ENCODE results near the gene LRPPRC. TPM values are rescaled to one million over a fixed set of nuclear protein-coding genes. Genes with fewer than 3 reads are reported as not detected.

LRPPRC gene
- total and polyA plus RNA-seq, 2 donors from 2014 or later, result 66.2 to 71.3 TPM

DNA sequence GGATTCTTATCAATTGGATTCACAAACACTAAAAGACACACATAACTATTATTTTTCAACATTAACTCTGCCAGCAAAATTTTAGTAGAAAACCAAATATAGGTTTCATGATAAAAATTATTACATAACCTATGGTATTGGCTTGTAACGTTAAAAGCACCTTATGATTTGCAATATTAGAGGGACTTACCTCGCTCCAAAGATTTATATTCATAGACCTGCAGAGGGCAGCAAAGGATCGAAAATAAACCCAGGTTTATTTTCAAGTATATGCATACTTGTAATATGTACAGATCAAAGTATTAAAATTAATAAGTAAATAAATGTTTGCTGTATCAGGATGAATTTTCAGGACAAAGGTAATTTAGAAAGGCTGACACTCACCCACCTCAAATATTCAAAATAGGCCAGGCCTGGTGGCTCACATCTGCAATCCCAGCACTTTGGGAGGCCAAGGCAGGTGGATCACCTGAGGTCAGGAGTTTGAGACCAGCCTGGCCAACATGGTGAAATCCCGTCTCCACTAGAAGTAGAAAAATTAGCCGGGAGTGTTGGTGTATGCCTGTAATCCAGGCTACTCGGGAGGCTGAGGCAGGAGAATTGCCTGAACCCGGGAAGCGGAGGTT lies 45.3 kb downstream of the LRPPRC start:
- intact Hi-C loops (cut with DNase I), result no loop called here
- H3K27ac ChIP-seq (ENCODE audit: low read depth in 2 of 2, low read length in 2 of 2), result no peak overlapping the region
- H3K9me3 ChIP-seq (ENCODE audit: control insufficient read depth in 2 of 3, insufficient read depth in 1 of 3, low read length in 3 of 3), result no peaks in the 10 kb centered on the region
- peaks cover 0 to 38% (median 21%) of the 10 kb centered on the region in 3 donors for H3K36me3 ChIP-seq (ENCODE audit: control insufficient read depth in 2 of 3, insufficient read depth in 3 of 3, low read length in 3 of 3)
- TF ChIP-seq, protein P1, sequence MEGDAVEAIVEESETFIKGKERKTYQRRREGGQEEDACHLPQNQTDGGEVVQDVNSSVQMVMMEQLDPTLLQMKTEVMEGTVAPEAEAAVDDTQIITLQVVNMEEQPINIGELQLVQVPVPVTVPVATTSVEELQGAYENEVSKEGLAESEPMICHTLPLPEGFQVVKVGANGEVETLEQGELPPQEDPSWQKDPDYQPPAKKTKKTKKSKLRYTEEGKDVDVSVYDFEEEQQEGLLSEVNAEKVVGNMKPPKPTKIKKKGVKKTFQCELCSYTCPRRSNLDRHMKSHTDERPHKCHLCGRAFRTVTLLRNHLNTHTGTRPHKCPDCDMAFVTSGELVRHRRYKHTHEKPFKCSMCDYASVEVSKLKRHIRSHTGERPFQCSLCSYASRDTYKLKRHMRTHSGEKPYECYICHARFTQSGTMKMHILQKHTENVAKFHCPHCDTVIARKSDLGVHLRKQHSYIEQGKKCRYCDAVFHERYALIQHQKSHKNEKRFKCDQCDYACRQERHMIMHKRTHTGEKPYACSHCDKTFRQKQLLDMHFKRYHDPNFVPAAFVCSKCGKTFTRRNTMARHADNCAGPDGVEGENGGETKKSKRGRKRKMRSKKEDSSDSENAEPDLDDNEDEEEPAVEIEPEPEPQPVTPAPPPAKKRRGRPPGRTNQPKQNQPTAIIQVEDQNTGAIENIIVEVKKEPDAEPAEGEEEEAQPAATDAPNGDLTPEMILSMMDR (IDR thresholded peaks at IDR 0.05; ENCODE audit: borderline replicate concordance, extremely low read depth, insufficient read depth), result peak; percentile 19
- no peak overlapping the region for H3K4me3 ChIP-seq (ENCODE audit: low read length in 3 of 3)
- H3K9ac ChIP-seq (ENCODE audit: low read length in 3 of 3), result no peak overlapping the region
- H3K4me1 ChIP-seq (ENCODE audit: control insufficient read depth in 2 of 3, insufficient read depth in 2 of 3, low read depth in 1 of 3, low read length in 3 of 3), result no peaks in the 10 kb centered on the region
- DNase-seq, result peak in 2 of 5 donors; percentile 35 to 61
- peak; percentile 80 for FAIRE-seq
- no peaks in the 10 kb centered on the region for H3K27me3 ChIP-seq (ENCODE audit: control insufficient read depth, insufficient read depth, low read length)

DNA sequence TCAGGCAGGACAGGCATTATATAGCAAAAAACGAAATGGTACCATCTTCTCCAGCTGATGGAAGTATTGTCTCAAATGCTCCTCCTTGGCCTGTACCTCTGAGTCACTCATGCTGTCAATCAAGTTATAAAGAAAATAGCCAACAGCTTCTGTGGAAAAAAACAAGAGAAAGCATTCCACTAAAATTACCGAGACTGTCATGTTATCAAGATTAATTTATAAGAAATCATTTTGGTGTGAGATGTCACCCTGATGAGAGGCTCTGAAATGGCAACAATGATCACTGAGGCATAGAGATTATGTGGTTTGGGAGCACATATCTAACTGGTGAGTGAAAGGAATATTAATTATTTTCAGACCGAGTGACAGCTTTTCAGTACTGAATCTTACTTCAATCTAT lies 47.4 kb downstream of the LRPPRC start:
- H3K4me1 ChIP-seq (ENCODE audit: control insufficient read depth in 2 of 3, insufficient read depth in 2 of 3, low read depth in 1 of 3, low read length in 3 of 3), result no peaks in the 10 kb centered on the region
- TF ChIP-seq, protein P1 (IDR thresholded peaks at IDR 0.05; ENCODE audit: borderline replicate concordance, extremely low read depth, insufficient read depth), result no peak
- DNase-seq (no peak), FAIRE-seq (no peak)
- intact Hi-C loops (cut with DNase I), result no loop called here
- no peaks in the 10 kb centered on the region for H3K27me3 ChIP-seq (ENCODE audit: control insufficient read depth, insufficient read depth, low read length)
- H3K9ac ChIP-seq (ENCODE audit: low read length in 3 of 3), result no peak overlapping the region
- H3K27ac ChIP-seq (ENCODE audit: low read depth in 2 of 2, low read length in 2 of 2), result no peak overlapping the region
- peaks cover 0 to 38% (median 24%) of the 10 kb centered on the region in 3 donors for H3K36me3 ChIP-seq (ENCODE audit: control insufficient read depth in 2 of 3, insufficient read depth in 3 of 3, low read length in 3 of 3)
- no peak overlapping the region for H3K4me3 ChIP-seq (ENCODE audit: low read length in 3 of 3)
- H3K9me3 ChIP-seq (ENCODE audit: control insufficient read depth in 2 of 3, insufficient read depth in 1 of 3, low read length in 3 of 3), result no peaks in the 10 kb centered on the region

DNA sequence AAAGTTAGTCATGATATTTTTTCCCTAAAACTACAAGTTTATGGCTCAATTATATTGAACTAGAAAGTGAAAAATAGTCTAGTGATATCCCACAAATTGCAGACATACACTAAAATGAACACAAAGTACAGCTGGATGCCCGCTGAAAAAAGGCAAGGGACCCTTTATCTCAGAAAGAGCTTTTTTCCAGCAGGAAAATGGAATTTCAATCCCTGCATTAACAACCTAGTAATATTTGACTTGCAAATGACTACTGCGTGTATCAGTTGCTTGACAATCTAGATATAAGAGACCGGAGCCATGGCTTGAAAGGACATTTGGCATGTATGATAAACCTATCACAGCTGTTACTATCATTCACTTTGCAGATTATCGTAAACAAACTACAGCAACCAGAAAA lies 49.1 kb downstream of the LRPPRC start:
- Histone ChIP-seq H3K9ac (ENCODE audit: low read length in 3 of 3) (no peak overlapping the region), H3K36me3 (ENCODE audit: control insufficient read depth in 2 of 3, insufficient read depth in 3 of 3, low read length in 3 of 3) (peaks cover 0 to 38% (median 24%) of the 10 kb centered on the region in 3 donors)
- no peak for FAIRE-seq

More for the DNA sequence above, 49.1 kb downstream of the LRPPRC start:
- no peaks in the 10 kb centered on the region for H3K9me3 ChIP-seq (ENCODE audit: control insufficient read depth in 2 of 3, insufficient read depth in 1 of 3, low read length in 3 of 3)
- no peak overlapping the region for H3K4me3 ChIP-seq (ENCODE audit: low read length in 3 of 3)
- no peak overlapping the region for H3K27ac ChIP-seq (ENCODE audit: low read depth in 2 of 2, low read length in 2 of 2)
- intact Hi-C loops (cut with DNase I), result no loop called here
- DNase-seq, result no peak
- no peaks in the 10 kb centered on the region for H3K4me1 ChIP-seq (ENCODE audit: control insufficient read depth in 2 of 3, insufficient read depth in 2 of 3, low read depth in 1 of 3, low read length in 3 of 3)
- TF ChIP-seq, protein P1 (IDR thresholded peaks at IDR 0.05; ENCODE audit: borderline replicate concordance, extremely low read depth, insufficient read depth), result no peak
- H3K27me3 ChIP-seq (ENCODE audit: control insufficient read depth, insufficient read depth, low read length), result no peaks in the 10 kb centered on the region

Data from kidney (tissue), 14 donors.